ENCODE results near the gene GPR152. TPM values are rescaled to one million over a fixed set of nuclear protein-coding genes. Genes with fewer than 3 reads are reported as not detected.

Gene GPR152
- polyA plus RNA-seq, 2 of the 4 experiments (the other 2 are of a cell fraction): not detected

DNA sequence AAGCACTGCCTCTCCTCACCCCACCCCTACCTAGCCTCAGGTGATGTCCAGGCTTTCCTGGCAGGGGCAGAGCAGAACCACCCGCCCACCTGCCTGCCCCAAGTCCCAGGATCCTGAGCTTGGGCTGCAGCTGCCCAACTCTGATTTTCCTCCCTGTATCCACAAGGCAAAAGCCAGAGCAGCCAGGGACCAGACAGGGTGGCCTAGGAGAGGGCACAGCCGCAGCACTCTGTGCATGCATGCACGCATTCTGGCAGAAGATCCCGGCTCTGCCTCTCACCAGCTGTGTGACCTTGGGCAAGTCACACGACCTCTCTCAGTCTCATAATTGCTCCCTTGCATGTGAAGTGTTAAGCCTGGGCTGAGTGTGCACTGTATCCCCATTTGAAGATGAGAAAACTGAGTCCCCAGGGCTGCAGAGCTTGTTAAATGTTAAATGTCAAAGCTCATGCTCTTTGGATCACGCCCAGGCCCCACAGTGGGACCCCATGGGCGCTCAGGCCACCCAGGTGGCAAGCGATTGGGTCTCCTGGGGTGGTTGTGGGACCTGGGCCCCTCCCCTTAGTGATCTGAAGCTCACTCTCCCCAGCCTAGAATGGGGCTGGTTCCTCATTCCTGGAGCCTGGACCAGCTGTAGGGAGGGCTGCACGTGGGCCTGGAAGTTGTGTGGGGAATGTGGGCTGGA lies 39.9 kb downstream of the GPR152 start:
- CTCF ChIA-PET: interaction anchor here (0.7 to 4.0 kb wide), 6 partner anchors 10 to 95 kb away, joined by 3 to 36 read pairs (median 6); partner anchors contain the start of genes PPP1CA and TBC1D10C

GRCh38 chr11:67411785-67412152 lies 40.8 kb downstream of the GPR152 start:
- no peak overlapping the region for H3K4me3 ChIP-seq
- no peak overlapping the region for H3K4me2 ChIP-seq
- H3K27ac ChIP-seq: no peak overlapping the region
- no peak for ATAC-seq
- 63% methylated on average over 7 of the region's 7 CpGs for WGBS (ENCODE audit: missing lambda C conversion rate)
- peaks cover 23% of the 10 kb centered on the region for H3K4me1 ChIP-seq
- no peaks in the 10 kb centered on the region for H3K9me3 ChIP-seq
- DNase-seq (ENCODE audit: low read depth in 1 of 2, low spot score in 1 of 2): no peak
- FAIRE-seq: no peak
- ChIA-PET POLR2A (interaction anchor here (0.7 kb wide), 1 partner anchor 9 kb away, joined by 3 read pairs; no protein-coding TSS in a partner anchor), CTCF (interaction anchor here (4.0 kb wide), 1 partner anchor 9 kb away, joined by 36 read pairs; the partner anchor contains the start of genes PPP1CA and TBC1D10C)
- TF ChIP-seq JUNB (IDR thresholded peaks at IDR 0.05) (no peak), RAD21 (conservative IDR thresholded peaks at IDR 0.05 in 1 of 2, IDR thresholded peaks at IDR 0.05 in 1 of 2) (no peak), FOSB (CRISPR knock-in tag; IDR thresholded peaks at IDR 0.05) (no peak), HDAC2 (IDR thresholded peaks at IDR 0.05) (no peak), CHD2 (IDR thresholded peaks at IDR 0.05; ENCODE audit: low read length, partially characterized antibody) (no peak), CTCF (IDR thresholded peaks at IDR 0.05) (no peak), RCOR1 (IDR thresholded peaks at IDR 0.05; ENCODE audit: low read depth, low read length) (no peak), NFE2L2 (conservative IDR thresholded peaks at IDR 0.05; ENCODE audit: low read length) (no peak), CHD4 (IDR thresholded peaks at IDR 0.05; ENCODE audit: borderline replicate concordance) (no peak), JUN (IDR thresholded peaks at IDR 0.05) (no peak), EP300 (IDR thresholded peaks at IDR 0.05) (no peak), PBX3 (IDR thresholded peaks at IDR 0.05) (no peak), TFCP2L1 (CRISPR knock-in tag; IDR thresholded peaks at IDR 0.05) (no peak), EHMT2 (IDR thresholded peaks at IDR 0.05; ENCODE audit: low read depth) (no peak), MYC (IDR thresholded peaks at IDR 0.05; ENCODE audit: borderline replicate concordance, low read length) (no peak)

More for the DNA sequence above, 39.9 kb downstream of the GPR152 start:
- no peak for TF ChIP-seq FOSB (CRISPR knock-in tag; IDR thresholded peaks at IDR 0.05)
- TF ChIP-seq HEYL (CRISPR knock-in tag; IDR thresholded peaks at IDR 0.05): no peak
- TF ChIP-seq NPAS2 (CRISPR knock-in tag; IDR thresholded peaks at IDR 0.05; ENCODE audit: borderline replicate concordance): no peak
- TF ChIP-seq, protein P1, sequence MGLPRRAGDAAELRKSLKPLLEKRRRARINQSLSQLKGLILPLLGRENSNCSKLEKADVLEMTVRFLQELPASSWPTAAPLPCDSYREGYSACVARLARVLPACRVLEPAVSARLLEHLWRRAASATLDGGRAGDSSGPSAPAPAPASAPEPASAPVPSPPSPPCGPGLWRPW (IDR thresholded peaks at IDR 0.05): no peak
- no peak for TF ChIP-seq KDM1A (IDR thresholded peaks at IDR 0.05; ENCODE audit: low read depth)
- TF ChIP-seq SREBF2 (IDR thresholded peaks at IDR 0.05): no peak
- H3K9me3 ChIP-seq: no peaks in the 10 kb centered on the region
- no peak overlapping the region for H3K4me3 ChIP-seq
- no peak for ATAC-seq
- no peak for FAIRE-seq
- H3K4me2 ChIP-seq: no peak overlapping the region
- 56% methylated on average over 9 of the region's 9 CpGs for WGBS (ENCODE audit: missing lambda C conversion rate)
- DNase-seq (ENCODE audit: low read depth in 1 of 2, low spot score in 1 of 2): no peak
- POLR2A ChIA-PET: no interaction called here
- H3K27ac ChIP-seq: no peak overlapping the region
- H3K4me1 ChIP-seq: peaks cover 28% of the 10 kb centered on the region

Measured in A549 (cell line).